Omental fat pad (tissue), 4 donors: ENCODE measurements around the gene HVCN1. TPM values are rescaled to one million over a fixed set of nuclear protein-coding genes. Genes with fewer than 3 reads are reported as not detected.

ENCODE experiments used
- ATAC-seq: fragments of 150-250 bp; one replicate; pipeline ENCODE4 v1.9.1; 2016; ENCODE audit warnings: mild to moderate bottlenecking, moderate library complexity; ENCODE audit not compliant: low FRiP score
- DNase-seq: peaks from one replicate; pipeline ENCODE4 v3.0.0-alpha.2; 2019; ENCODE audit warnings: low spot score
- total RNA-seq, 4 donors: library from RNA; depleted of rRNA; stranded (reverse); fragments of >200 nt; gene quantifications; one replicate each; pipeline ENCODE4 v1.1.0, GENCODE V29; 2016
- TF ChIP-seq, protein P1 (sequence below), 3 donors: fragments of 450-650 bp; IDR thresholded peaks; one replicate each; pipeline ENCODE4 v1.5.1; 2016 to 2017; ENCODE audit warnings: antibody characterized with exemption in 3 of 3, mild to moderate bottlenecking in 3 of 3, moderate library complexity in 2 of 3

Gene HVCN1
- total RNA-seq, 4 donors from 2014 or later: 10.9 to 15.6 (median 12.2) TPM

DNA sequence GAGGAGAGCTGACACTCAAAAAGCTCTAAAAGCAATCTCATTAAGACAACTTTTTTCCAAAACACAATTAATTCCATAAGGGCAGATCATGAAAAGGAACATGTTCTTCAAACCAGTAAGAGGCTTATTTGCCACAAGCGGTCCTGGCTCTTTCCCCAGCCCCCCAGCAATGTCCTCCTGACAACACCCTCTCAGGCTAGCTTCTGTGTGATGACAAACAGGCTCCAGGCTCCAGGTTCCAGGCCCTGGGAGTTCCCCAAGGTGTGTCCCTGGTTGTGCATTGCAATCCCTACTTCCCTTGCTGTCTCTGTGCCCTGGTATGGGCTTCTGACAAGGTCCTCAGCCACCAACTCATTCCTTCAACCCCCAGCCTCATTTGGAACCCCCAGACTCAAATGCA, 8.9 kb downstream of the HVCN1 start:
- no peak for DNase-seq
- no peak for ATAC-seq
- TF ChIP-seq, protein P1, sequence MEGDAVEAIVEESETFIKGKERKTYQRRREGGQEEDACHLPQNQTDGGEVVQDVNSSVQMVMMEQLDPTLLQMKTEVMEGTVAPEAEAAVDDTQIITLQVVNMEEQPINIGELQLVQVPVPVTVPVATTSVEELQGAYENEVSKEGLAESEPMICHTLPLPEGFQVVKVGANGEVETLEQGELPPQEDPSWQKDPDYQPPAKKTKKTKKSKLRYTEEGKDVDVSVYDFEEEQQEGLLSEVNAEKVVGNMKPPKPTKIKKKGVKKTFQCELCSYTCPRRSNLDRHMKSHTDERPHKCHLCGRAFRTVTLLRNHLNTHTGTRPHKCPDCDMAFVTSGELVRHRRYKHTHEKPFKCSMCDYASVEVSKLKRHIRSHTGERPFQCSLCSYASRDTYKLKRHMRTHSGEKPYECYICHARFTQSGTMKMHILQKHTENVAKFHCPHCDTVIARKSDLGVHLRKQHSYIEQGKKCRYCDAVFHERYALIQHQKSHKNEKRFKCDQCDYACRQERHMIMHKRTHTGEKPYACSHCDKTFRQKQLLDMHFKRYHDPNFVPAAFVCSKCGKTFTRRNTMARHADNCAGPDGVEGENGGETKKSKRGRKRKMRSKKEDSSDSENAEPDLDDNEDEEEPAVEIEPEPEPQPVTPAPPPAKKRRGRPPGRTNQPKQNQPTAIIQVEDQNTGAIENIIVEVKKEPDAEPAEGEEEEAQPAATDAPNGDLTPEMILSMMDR (IDR thresholded peaks at IDR 0.05): no peak

DNA sequence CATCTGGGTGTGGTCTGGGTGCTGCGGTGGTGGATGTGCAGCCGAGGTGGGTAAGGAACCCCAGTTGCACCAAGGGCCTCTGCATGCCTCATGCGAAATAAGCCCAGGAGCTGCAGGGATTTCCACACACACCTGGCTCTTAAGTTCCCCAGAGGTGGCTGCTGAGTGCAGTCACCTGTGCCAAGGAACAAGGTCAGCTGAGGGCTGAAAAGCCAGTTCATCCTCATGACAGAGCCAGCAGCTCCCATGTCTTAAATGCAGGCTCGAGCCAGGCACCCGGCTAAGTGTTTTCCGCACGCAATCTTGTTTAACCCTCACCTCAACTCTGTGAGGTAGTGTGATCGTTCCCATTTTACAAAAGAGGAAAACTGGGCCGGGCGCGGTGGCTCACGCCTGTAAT, 9.7 kb downstream of the HVCN1 start:
- TF ChIP-seq, protein P1 (IDR thresholded peaks at IDR 0.05): no peak
- ATAC-seq (no peak), DNase-seq (no peak)

DNA sequence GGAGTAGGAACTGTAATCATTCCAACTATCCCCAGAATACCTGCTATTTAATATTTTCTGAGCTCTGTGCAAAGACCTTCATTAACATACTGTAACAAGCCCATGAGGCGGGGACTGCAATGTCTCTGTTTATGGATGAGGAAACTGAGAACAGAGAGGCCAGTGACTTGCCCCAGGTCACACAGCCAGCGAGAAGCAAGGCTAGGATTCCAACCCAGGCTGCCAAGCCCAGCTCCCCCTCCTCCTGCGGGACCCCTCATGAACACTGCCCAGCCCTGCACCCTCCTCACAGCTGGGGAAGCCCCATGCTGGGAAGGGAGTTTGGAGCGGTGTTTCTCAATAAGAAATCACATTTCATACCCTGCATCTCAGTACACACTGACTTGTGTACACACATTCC, 10.9 kb downstream of the HVCN1 start:
- TF ChIP-seq, protein P1 (IDR thresholded peaks at IDR 0.05): no peak
- DNase-seq (no peak), ATAC-seq (no peak)

DNA sequence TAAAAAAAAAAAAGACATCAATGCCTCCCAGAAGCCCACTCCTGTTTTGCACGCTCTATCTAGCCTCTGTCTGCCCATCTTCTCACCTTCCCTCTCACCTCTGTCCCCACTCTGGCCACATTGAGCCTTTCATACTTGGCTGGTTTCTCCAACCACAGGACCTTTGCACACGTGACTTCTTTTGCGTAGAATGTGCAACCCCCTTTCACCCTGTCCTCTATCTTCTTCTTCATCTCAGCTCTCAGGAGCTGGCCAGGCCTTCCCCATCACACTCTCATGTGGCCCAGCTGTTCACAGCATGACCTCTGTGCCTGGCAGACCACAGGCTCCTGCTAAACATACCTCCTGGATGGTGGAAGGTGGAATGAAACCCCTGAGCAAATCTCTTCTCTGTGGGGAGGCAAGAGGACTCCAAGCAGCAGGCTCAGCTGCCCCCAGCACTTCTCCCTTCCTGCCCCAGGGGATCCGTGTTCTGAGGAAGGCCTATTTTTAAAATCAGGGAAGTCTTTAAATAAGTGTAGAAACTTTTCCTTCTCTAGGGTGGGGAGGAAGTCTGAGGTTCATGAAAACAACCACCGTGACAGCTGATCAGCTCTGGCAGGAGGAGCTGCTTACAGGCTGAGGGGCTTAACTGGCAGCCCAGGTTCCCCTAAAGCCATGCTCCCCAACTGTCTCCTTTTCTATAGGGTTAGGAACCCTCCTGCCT, 11.6 kb downstream of the HVCN1 start:
- ATAC-seq (no peak), DNase-seq (no peak)
- TF ChIP-seq, protein P1 (IDR thresholded peaks at IDR 0.05): no peak

DNA sequence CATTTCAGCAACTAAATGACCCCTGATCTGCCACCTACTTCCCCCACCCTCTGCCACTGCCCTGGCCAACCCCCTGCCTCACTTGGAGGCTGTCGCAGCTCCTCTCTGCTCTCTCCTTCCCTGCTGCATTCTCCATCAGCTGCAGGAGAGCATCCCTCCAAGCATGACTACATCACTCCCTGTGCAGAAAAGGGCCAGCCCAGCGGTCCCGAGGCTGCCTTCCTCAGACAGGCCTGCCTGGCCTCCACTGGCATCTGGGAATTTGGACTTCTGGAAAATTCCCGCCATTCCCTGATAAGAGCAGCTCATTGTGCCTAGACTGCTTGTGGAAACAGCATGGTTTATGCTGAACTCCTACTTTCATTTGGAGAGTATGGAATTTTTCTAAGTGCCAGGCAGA, 12.7 kb downstream of the HVCN1 start:
- ATAC-seq (no peak), DNase-seq (no peak)
- TF ChIP-seq, protein P1 (IDR thresholded peaks at IDR 0.05): no peak

DNA sequence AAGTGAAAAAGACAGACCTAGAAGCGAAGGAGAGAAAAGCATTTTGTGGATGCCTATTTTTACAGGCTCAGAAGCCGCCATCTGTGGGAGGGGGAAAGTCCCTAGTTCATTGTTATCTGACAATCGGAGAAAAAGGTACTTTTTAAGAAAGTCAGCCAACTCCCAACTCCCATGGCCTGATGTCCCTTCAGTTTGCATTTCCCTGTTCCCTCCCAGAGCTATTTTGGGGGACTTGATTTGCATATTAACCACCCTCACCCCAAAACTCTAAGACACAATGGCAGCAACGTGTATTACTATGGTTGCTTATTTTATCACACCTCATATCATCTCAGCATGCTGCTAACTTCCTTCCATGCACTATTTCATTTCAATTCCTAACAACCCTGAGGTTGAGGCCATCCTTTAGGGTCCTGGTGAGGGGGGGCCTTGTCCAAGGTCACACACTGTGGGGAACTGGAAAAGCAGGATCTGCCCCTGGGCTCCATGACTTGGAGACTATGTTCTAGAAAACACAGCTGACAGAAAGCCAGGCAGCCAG, 18.7 kb downstream of the HVCN1 start:
- no peak for ATAC-seq
- TF ChIP-seq, protein P1 (IDR thresholded peaks at IDR 0.05): no peak
- no peak for DNase-seq

DNA sequence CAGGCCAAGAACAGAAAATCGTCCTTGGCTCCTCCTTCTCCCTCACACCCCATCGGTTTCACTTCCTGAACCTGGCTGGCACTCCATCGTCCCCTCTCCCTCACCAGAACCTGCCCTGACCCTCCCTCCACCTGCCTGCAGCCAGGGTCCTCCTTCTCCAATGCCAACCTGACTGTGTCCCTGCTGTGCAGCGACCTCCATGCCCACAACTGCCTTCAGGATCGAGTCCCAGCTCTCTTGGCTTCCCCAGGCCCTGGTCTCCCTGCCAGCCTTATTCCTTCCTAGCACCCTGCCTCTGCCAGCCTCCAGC, 19.8 kb downstream of the HVCN1 start:
- no peak for ATAC-seq
- TF ChIP-seq, protein P1 (IDR thresholded peaks at IDR 0.05): no peak
- DNase-seq: no peak
